Measurements from ENCODE around the gene COX6A2. TPM values are rescaled to one million over a fixed set of nuclear protein-coding genes. Genes with fewer than 3 reads are reported as not detected.

Gene COX6A2
- not detected for total RNA-seq (ENCODE audit: insufficient read depth, low replicate concordance)

- no peak for DNase-seq (ENCODE audit: low spot score)
Measured at GRCh38 chr16:31428279-31428597, at the start of gene COX6A2. Gene COX6A2, minus strand, starts transcription at chr16:31428360. Its CDS starts 35 bp downstream, at chr16:31428325.

- DNase-seq (ENCODE audit: low spot score), result no peak
Measured at GRCh38 chr16:31477220-31478216, 49.4 kb upstream of the COX6A2 start.

- no peak for DNase-seq (ENCODE audit: low spot score)
Measured at GRCh38 chr16:31476303-31477219, 48.4 kb upstream of the COX6A2 start.

GRCh38 chr16:31475946-31476302 is 47.8 kb upstream of the COX6A2 start:
- DNase-seq (ENCODE audit: low spot score), result no peak

GRCh38 chr16:31474773-31475738 is 46.9 kb upstream of the COX6A2 start:
- no peak for DNase-seq (ENCODE audit: low spot score)

GRCh38 chr16:31474173-31474714 is 46.1 kb upstream of the COX6A2 start:
- DNase-seq (ENCODE audit: low spot score), result no peak

- no peak for DNase-seq (ENCODE audit: low spot score)
Measured at GRCh38 chr16:31473264-31473984, 45.3 kb upstream of the COX6A2 start.

GRCh38 chr16:31472709-31473203 is 44.6 kb upstream of the COX6A2 start:
- DNase-seq (ENCODE audit: low spot score), result peak; percentile 90

- DNase-seq (ENCODE audit: low spot score), result peak; percentile 93
Measured at GRCh38 chr16:31471875-31472708, 43.9 kb upstream of the COX6A2 start, which contains the start of gene TGFB1I1. Gene TGFB1I1, plus strand, starts transcription at chr16:31472152. Its CDS starts 37 bp downstream, at chr16:31472189.

GRCh38 chr16:31471241-31471874 is 43.2 kb upstream of the COX6A2 start:
- no peak for DNase-seq (ENCODE audit: low spot score)

GRCh38 chr16:31470615-31471014 is 42.5 kb upstream of the COX6A2 start:
- DNase-seq (ENCODE audit: low spot score), result no peak

GRCh38 chr16:31467858-31468257 is 39.7 kb upstream of the COX6A2 start:
- no peak for DNase-seq (ENCODE audit: low spot score)

- no peak for DNase-seq (ENCODE audit: low spot score)
Measured at GRCh38 chr16:31467151-31467773, 39.1 kb upstream of the COX6A2 start.

- DNase-seq (ENCODE audit: low spot score), result no peak
Measured at GRCh38 chr16:31466381-31466841, 38.3 kb upstream of the COX6A2 start.

- DNase-seq (ENCODE audit: low spot score), result no peak
Measured at GRCh38 chr16:31465788-31466370, 37.7 kb upstream of the COX6A2 start.

GRCh38 chr16:31464781-31465260 is 36.7 kb upstream of the COX6A2 start:
- no peak for DNase-seq (ENCODE audit: low spot score)

- DNase-seq (ENCODE audit: low spot score), result no peak
Measured at GRCh38 chr16:31464348-31464769, 36.2 kb upstream of the COX6A2 start.

Measured in umbilical cord (tissue), 2 donors.